Stimulated activated CD8-positive, alpha-beta memory T cell treated with anti-CD3 and anti-CD28 coated beads, Interleukin-15, amount 100 ng/mL, for 1 hour (primary cell): ENCODE results near the gene CES2.

Source experiments
- DNase-seq: peaks from one replicate; pipeline ENCODE4 v3.0.0-alpha.2; 2020; ENCODE audit warnings: low read depth

Gene CES2

DNA sequence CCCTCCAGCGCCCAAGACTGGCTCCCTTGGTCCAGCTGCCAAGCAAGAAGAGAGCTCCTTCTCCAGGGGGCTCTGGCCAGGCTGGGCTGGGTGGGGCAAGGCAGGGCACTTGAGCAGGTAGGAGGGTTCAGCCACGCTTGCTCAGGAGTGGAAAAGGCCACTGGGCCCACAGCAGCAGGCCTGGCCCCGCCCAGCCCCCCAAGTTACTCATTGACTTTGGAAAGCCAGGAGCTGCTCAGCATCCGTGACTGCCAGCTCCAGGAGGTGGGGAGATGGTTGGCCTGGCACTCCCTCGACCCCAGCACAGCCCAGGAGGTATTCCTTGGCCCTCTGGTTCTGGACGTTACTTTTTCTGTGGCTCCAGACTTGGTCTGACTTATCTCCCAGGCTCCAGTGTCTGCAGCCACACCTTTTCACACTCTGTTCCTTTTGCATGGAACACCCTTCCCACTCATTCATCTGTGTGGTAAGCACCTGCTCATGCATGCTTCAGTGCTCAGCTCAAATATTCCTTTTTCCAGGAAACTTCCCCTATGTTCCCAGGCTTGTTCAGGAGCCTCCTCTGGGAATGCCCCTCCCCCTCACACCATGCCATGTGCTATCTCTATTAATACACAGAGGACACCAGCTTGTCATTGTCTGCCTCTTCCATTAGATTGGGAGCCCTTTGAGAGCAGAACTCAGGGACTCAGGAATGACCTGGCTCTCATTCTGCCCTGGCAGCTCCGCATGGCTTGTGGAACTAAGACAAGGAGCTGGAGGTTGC is 16.3 kb upstream of the CES2 start, which contains the start of gene CDH16:
TSS of gene CDH16 (minus strand) at position 83 of the 766 bp plus-strand sequence. CDS start 820 bp downstream, outside the sequence.
- DNase-seq, result no peak

DNA sequence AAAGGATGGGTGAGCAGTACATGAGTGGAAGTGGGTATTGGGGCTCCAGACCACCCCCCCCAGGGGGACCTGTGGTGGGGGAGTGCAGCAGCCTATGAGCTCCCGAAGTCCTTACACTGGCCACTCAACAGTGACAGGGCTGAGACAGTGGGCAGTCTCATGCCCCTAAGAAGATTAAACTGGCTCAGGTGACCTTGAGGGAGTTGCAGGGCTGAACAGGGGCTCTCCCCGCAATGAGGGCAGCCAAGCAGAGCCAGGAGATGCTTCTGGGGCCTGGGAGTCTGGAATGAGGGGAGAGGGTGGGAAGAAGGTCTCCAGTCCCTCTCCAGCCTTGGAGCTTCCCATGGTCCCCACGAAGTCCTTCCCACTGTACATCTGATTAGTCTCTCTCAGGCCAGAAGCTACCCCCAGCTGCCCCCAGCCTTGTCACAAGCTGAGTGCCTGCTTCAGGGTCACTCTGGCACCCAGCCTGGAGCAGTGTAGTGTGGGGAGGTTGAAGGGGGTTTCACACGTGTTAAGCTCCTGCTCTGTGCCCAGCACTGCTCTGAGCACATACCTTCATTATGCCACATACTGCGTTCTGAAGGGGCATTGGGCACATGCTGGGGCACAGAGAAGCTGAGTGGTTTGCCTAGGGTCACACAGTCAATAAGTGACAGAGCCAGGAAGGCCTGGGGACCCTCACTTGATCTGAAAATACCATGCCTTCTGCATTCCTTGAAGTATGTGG is 15.6 kb upstream of the CES2 start:
- DNase-seq, result no peak

DNA sequence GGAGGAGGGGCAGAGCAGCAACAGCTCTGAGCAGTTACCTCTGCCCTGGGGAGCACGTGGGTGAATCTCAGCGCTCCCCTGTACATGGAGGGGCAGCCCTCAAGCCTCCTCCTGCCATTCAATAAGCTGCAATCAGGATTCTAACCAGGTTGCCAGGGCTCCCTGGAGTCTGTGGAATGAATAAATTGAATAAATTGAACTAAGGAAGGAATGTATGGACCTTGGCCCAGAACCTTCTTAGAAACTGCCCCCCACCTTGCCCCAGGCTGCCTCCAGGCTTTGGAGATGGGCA is 15.1 kb upstream of the CES2 start:
- DNase-seq, result no peak

DNA sequence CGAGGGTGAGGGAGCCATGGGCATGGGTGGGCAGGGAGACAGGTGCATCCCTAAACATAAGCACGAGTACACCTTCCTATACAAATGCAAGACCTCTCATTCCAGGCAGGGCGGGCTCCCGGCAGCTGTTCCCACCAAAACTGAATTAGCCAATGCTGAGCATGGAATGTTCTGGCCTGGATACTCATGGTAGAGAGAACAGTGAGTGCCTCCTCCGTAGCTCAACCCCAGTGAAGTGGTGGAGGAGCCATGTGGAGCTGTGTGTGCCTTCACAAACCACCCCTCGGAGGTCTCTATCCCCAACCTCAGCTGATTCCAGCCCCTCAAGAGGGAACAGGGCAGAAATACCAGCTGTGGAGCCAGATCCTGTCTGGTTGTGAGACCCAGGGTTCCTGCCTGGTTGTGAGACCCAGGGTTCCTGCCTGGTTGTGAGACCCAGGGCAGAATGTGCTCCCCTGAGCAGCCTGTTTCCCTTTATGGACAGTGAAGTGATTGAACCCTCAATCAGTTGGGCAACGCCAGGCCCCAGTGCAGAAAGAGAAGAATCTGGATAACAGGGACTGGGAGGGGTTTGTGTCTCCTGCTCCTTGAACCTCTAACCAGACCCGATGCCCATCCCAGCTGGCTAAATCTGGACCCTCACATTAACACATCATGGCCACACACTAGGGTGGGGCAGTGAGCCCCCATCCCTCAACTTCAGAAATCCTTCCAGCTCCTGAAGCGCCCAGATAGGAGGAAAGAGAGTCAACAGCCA is 14.2 kb upstream of the CES2 start:
- no peak for DNase-seq

DNA sequence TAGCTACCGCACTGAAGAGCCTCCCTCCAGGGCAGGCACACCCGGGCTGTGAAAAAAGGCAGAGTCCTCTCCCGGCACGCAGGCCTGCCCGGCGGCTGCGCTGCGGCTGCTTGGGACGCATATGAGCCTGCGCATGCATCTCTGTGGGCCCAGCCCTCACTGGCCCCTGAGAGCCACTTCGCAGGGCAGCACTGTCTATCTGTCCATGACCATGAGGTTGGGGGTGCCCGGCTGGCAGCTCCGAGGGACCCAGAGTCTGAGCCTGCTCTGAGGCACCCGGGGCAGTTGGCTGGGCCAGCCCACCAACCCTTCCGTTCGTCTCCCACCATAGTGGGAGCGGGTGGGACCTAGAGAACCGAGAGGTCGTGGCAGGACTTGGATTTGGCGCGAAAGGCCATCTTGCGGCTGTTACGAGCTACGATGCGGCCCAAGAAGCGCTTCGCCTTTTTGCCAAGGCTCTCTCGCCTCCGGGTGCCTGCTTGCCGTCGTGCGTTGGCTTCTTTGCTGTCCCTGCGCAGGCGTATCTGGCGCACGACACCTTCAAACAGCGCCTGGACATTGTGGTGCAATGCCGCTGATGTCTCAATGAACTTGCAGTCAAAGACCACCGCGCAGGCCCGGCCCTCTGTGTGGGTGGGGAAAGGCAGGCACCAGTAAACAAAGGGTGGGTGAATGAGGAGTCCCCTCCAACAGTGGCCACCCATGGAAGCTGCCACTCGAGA is 13.4 kb upstream of the CES2 start:
- no peak for DNase-seq

DNA sequence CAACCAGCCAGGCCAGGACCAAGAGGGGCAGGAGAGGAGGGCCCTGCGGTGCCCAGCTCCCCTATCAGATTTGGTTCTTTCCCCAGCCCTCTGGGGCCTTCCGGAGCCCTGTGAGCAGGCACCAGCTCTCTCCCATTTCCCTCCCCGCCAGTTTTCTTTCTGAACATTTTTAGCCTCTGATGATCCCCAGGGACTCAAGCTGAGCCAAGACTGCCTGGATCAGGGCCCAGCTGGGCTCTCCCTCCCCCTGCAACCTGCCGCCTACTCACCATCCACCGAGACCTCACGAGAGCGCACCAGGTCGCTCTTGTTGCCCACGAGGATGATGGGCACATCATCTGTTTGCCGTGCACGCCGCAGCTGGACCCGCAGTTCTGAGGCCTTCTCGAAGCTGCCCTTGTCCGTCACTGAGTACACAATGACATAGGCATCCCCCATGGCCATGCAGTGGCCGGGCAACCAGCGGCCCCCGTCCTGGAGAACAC is 12.0 kb upstream of the CES2 start:
- DNase-seq, result no peak

DNA sequence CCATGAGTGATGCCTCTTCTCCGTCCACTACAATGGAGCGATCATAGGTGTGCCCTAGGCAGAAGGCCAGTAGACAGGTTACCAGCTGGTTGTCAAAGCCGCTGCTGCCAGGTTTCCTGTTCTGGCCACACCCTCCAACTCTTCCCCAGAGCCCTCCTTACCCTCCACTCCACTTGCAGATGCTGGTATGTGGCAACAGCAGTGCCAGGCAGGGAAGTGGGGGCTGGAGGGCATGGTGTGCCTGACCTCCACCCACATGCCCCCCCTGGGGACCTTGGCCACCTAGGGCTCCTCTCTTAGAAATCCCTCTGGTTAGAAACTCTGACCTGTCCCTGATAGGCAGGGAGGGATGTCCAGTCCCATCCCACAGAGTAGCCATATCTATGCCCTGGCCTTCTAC is 11.4 kb upstream of the CES2 start:
- DNase-seq, result no peak

DNA sequence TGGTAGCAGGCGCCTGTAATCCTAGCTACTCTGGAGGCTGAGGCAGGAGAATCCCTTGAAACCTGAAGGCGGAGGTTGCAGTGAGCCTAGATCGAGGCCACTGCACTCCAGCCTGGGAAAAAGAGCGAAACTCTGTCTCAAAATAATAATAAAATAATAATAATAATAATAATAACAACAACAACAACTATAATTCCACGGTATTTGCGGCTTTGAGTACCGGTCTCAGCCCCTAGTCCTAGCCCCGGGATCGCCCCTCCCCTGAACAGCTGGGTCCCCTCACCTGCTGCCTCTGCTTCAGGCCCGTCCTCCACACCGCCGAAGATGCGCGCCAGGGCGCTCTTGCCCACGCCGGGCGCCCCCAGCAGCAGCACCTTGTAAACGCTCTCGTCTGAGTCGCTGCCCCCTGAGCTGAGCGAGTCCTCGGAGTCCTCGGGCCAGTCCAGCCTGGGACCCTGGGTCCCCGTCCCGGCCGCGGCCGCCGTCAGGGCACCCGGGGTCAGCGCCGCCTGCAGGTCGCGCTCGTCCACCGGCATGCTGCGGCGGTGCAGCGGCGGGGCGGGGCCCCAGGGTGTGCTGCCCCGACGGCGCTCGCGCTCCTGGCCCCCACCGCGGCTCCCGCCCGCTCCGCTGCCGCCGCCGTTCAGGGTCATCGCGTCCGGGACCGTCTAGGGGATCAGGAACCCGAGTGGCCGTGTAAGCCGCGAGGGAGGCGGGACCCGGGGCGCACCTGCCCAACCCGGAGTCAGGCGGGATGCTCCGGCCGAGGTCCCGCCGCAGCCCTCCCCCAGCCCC is 10.6 kb upstream of the CES2 start:
- DNase-seq, result no peak

DNA sequence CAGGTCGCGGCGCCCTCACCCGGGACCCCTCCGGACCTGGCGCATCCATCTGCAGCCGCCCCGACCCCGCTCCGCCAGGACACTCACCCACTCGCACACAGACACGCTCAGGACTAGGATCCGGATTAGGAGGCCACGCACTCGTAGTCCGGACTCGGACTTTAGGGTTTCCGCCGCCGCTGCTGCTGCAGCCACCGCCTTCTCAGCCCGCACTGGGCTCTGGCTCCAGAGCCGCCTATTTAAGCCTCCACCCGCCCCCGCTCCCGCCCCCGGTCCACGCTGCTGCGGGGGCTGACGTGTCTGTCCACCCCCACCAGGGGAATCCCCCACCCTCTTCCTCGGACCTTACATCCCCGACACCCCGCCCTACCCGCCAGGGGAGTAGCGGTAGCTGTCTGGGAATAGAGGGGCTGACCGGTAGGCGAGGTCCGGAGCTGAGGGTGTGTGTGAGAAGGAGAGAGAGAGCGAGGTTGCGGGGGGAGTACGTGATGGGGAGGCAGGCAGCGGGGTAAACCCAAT is 9.9 kb upstream of the CES2 start, which contains the start of gene RRAD:
TSS of gene RRAD (minus strand) at position 214 of the 519 bp plus-strand sequence. CDS start 356 bp downstream, outside the sequence.
- DNase-seq, result no peak

DNA sequence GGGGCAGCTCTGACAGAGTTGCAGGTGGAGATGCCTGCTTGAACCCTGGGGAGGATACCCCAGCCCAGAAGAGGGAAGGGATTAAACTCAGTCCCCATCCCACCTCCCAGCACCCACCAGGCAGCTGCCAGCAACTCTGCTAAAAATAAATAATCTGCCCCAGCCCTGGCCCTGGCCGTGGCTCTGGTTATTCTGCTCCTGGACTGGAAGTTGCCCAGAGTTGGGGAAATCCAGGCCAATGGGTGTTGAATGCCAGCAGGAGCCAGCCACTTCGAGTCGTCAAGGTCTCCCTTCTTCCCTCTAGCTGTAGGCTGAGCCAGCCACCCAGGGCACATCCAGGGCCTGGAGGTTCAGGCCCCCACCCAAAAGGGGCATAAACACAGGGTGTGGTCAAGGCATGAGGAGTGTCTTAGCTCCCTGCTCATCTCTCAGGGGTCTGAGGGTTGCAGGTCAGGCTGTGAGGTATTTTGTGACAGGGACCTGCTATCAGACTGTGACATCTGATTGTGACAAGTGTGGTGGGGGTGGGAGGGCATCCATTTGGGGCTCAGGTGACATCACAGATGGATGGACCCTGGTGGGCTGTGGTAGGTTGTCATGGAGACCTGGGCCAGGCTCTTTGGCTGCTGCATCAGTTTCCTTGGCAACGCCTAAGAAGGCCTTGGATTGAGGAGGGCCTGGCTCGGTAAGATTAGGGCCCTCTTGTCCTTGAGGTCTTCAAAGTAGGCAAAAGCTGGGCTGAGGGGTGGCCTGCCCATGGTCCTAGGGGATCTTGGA is 9.0 kb upstream of the CES2 start:
- DNase-seq, result no peak

DNA sequence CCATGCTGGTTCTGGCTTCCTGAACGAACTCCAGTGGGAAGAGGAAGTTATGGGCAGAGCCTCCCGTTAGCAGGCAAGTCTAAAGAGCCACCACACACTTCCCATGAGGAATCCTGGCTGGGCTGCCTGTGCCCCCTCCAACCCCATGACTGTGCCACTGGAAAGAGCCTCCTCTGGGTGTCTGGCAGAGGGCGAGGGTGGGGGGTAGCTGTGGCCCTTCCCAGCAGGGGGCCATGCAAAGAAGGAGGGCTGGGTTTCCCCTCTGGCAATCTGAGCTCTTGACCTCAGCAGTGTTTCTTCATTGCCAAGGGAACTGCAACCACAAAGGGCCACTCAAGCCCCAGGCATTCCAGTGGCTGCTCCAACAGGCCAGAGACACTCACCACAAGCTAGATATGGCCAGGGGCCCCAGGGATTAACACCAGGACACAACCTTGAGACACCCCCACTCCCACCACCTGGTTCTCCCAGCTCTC is 8.3 kb upstream of the CES2 start:
- DNase-seq, result no peak

DNA sequence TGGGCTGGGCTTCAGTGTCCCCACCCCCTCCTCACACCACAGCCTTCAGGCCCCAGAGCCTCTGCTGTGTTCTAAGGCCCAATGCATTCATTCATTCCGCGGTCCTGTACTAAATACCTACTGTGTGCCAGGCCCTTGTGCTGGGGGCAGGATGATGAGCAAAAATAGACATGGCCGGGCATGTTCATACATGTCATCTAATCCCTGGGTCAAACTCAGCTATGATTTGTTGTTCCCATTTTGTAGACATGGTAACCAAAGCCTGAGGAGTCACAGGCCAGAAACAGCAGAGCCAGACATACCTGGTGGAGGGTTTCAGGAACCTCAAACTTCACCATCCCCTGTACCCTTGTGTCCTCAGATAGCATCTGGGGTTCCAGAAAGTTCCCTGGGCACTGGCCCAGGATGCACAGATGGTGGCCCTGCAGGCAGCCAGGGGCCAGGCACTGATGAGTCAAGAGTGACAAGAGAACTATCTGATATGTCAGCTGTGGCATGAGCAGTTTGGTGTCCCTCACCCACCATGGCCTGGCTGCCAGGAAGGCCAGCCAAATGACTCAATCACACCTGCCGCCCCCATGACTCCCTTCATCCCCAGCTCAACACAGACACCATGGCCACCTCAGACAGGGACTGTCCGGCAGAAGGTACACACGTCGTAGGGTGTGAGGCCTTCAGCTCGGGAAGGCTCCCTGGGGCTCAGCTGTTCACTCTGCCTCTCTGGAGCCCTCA is 7.2 kb upstream of the CES2 start:
- DNase-seq, result no peak

DNA sequence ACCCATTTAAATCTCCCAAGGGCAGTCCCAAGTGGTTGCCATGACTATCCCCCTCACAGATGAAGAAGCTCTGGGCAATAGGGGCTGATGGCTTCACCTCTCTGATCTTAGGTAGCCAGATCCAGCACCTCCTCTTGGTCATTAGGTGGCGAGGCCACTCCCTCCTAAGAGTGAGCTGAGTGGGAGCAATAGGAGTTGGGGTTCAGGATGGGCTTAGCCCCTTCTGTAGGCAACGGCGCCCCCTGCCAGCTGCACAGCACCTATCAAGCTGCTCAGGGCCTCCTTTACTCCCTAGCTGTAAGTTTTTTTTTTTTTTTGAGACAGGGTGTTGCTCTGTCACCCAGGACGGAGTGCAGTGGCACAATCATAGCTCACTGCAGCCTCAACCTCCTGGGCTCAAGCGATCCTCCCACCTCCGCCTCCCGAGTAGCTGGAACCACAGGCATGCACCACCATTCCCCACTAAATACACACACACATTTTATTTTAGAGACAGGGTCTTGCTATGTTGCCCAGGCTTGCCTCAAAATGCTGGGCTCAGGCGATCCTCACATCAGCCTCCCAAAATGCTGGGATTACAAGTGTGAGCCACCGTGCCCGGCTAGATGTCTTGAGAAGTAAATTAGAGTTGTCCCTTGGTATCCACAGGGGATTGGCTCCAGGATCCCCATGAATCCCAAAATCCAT is 6.5 kb upstream of the CES2 start:
- no peak for DNase-seq

DNA sequence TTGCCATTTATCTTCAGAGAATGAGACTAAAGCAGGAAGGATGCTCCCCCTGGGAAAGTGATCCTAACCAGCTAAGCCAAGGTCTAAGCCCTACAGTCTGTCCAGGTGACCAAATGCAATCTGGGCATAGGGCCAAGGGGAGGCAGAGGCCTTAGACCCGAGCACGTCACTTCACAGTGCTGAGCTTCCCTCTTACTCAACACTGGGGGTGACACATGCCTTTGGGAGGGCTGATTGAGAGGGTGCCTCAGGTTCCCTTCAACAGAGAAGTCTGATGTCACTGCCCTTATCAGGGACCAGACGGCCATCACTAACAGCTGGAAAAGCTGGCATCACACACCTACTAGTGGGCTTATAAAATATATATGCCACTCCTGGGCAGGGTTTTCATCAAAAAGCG is 5.1 kb upstream of the CES2 start:
- DNase-seq, result no peak

DNA sequence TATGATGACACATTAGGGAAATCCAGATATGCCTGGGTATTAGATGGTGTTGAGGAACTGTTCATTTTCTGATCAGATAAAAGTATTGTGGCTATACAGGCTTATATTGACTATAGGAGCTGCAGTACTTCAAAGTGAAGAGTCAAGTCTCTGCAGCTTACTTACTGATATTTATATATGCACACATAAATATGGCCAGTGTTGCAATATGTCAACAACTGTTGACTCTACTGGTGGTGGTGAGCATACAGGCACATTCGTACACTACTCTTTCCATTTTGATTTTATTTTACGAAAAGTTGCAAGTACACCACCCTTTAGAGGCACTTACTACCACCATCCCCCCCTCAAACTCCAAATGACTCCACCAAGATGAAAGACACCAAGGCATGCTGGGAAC is 3.7 kb upstream of the CES2 start:
- DNase-seq, result no peak

DNA sequence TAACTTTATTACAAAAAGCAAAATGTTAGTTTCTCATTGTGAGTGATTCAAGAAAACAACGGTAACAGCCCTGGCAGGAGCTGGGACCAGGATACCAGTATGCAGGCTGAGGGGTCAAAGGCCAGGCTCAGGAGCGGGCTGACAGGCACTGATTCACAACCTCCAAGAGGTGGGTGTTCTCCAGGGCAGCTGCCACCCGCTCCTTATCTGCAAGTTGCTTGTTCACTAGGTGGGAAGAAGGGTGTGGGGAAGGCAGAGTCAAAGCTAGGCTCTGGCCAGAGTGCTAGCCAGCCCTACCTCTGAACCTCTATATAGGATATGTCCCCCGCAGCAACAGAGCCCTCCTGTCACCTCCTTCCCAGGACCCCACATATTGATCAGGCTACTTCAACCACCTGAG is 3.2 kb upstream of the CES2 start:
- DNase-seq, result no peak

DNA sequence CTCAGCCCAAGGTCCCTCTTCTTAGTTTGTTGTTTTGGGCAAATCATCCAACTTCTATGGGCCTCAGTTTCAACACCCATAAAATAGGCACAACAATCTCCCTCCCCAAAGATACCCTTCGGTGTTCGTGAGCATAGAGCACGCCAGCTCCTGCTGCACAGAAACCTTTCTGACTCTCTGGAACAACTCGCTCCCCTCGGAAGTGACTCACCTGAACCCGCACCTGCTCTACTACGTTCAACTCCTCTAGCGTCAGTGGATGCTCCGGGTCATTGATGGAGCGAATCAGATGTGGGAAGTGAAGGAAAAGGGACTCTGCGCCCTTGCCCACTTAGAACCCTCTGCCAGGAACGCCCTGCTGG is 1.6 kb upstream of the CES2 start:
- DNase-seq, result peak; percentile 24

DNA sequence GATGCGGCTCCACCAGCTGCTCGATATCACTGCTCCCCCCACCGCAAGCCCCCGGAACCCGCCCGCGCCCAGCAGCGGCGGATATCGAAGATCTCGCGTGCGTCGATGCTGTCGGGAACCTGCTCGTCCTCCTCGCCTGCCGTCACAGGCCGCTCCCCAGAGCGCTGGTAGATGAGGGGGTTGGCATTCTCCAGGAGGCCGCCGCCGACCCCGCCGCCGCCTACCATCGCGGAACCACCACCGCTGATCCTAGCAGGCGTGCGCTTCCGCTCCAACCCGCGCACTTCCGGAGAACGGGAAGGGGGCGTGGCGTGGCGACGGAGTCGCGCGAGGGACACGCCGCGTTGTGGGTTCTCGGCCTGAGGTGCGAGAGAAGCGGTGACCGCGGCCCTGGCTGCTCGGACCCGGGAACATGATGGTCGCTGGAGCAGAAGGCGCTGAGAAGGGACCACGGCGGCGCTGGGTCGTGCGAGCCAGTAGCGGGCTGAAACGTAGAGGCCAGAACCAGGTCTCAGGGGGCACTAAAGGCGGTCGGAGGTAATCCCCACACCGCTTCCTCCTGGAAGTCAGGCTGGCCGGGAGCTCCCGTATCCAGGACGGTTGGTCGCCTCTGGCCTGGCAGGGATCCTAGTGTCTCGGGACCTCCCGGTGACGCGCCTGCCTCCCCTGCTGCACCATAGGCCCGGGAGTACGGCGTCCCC is 1.0 kb upstream of the CES2 start, which contains the start of gene CIAO2B:
TSS of gene CIAO2B (minus strand) at position 265 of the 701 bp plus-strand sequence. CDS start at position 227, 38 bp downstream.
- peak; percentile 77 for DNase-seq
